GM18520 (cell line): ENCODE results near the gene VKORC1L1.
"Not testable (repeated sequence)": the region's sequence is repeated elsewhere in the genome, so short reads cannot be mapped to it uniquely, and the experiment has no call there.

Source experiments
- ATAC-seq: cut with Tn5 transposase; IDR thresholded peaks from one replicate; pipeline ENCODE4 v1.9.1; 2021; ENCODE audit not compliant: unreplicated experiment

VKORC1L1 gene

GRCh38 chr7:65975814-65976445, 103.1 kb downstream of the VKORC1L1 start:
- no peak for ATAC-seq

DNA sequence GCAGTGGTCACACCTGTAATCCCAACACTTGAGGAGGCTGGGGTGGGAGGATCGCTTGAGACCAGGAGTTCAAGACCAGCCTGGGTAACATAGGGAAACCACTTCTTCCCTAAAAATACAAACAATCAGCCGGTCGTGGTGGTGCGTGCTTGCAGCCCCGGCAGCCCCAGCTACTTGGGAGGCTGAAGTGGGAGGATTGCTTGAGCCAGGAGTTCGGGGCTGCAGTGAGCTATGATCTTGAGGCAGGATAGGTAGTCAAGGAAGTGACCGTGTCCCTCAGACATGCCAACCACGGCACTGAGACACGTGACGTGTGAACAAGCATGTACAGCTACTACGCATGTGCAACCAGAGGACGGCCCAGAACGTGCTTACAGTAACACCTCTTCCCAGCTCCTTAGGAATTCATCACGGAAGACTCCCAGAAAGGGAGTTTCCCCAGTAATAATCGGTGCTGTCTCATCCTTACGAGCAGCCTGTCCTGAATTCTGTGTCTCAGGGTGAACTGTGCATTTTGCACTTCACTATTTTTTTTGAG, 103.9 kb downstream of the VKORC1L1 start:
- no peak for ATAC-seq

- ATAC-seq: no peak
These were observed 106.2 kb downstream of the VKORC1L1 start for GRCh38 chr7:65978891-65979582.

DNA sequence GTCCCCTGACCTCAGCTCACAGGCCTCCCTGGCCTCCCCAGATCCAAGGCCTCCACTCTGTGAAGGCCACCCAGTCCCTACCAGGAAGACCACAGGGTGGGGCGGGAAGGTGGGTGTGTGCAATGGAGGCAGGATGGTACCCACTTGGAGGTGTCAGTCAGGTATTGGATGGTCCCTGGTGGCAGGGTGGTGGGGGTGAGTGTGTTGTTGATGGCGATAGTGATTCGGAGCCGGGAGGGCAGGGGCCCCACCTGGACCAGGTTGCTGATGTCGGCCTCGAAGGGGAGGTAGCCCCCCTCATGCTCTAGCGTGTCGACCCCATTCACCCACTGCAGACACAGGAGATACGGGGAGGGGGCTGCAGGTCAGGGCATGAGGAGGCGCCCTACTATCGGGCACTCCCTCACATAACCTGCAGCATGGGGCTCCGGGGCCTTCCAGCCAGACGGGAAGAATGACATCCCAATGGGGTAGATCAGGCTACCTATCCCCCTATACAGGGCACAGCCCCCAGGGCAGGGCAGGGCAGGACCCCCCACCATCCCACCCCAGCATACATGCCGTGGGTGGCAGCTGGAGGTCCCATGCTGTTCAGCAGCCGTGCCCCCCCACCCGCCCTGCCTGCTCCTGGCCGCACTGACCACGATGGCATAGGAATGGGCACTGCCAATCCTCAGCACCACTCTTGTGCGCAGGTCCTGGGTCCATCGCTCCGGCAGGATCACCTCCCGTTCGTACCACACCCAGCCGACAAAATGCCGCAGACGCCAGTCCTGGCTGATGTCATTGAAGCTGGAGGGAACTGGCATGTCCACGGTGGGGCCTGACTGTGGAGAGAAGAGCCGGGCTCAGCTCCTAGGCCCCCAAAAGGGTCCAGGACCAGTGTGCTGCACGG, 107.0 kb downstream of the VKORC1L1 start:
- ATAC-seq: no peak

GRCh38 chr7:65980478-65981250, 107.8 kb downstream of the VKORC1L1 start:
- peak; percentile 71 for ATAC-seq

DNA sequence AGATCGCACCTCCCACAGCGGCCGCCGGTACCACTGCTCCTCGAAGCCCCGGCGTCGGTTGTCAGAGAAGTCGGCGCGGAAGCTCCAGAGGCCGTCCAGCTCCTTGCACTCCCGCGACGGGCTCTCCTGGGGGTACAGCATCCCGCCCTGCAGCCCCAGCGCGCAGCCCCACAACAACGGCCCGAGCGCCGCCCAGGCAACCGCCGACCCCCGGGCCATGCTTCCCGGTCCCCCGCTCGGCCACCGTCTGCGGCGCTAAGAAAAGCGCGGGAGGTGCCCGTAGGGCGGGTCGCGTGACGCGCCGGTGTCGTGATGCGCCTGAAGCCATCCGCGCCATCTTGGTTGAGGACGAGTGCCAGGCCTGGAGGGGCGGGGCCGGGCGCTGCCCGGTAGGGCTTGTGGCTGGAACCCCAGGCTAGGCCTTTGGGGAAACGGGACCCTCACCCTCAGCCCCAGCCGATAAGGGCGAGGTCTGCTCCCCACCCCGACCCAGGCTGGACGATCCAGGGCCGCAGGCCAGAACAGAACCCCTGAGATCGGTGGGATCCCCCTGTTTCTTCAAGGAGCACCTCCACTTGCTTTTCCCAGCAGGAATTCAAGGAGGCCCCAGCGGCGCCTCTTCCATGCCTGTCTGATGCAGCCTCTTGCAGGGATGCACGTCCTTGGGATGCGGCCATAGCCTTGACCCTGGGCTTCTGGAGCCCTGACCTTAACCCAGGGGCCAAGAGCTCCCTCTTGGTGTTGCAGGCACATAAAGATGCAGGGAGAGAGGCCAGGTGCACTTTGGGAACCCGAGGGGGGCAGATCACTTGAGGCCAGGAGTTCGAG, 109.3 kb downstream of the VKORC1L1 start, which contains the start of gene GUSB:
TSS of gene GUSB (minus strand) at position 249 of the 828 bp plus-strand sequence. CDS start at position 219, 30 bp downstream.
- peak; percentile 73 for ATAC-seq

GRCh38 chr7:65983965-65984658, 111.2 kb downstream of the VKORC1L1 start:
- ATAC-seq: no peak

- ATAC-seq: no peak
These were observed 115.2 kb downstream of the VKORC1L1 start for GRCh38 chr7:65988084-65988483.

DNA sequence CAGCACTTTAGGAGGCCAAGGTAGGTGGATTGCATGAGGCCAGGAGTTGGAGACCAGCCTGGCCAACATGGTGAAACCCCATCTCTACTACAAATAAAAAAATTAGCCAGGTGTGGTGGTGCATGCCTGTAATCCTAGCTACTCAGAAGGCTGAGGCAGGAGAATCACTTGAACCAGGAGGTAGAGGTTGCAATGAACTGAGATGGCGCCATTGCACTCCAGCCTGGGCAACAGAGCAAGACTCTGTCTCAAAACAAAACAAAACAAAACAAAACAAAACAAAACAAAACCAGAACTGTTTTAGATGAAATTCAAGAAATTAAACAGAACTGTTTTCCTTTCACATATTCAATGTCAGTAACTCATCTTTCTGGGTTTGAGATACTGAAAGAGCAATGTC, 115.6 kb downstream of the VKORC1L1 start:
- ATAC-seq: not testable (repeated sequence)

DNA sequence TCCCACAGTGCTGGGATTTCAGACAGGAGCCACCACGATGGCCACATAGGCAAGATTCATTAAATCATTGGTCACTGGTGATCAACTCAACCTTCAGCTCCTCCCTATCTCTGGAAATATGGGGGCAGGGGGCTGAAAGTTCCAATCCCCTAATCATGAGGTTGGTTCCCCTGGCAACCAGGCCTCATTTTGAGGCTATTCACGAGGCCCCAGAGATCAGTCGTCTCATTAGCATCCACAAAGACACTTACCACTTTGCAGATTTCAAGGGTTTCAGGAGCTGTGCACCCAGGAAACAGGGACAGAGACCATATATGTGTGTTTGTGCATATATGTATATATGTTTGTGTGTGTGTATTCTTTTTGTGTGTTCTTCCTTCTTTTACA, 116.8 kb downstream of the VKORC1L1 start:
- ATAC-seq: no peak

DNA sequence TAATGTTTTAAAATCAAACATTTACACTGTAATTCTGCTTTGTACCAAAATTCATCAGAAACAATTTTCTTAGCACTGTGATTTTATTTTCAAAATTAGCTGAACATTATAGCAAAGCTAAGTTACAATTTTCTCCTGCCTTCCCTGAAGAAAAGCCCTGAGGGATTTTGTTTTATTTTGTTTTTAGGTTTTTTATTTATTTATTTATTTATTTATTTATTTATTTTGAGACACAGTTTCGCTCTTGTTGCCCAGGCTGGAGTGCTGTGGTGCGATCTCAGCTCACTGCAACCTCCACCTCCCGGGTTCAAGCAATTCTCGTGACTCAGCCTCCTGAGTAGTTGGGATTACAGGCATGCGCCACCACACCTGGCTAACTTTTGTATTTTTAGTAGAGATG, 119.0 kb downstream of the VKORC1L1 start:
- not testable (repeated sequence) for ATAC-seq

DNA sequence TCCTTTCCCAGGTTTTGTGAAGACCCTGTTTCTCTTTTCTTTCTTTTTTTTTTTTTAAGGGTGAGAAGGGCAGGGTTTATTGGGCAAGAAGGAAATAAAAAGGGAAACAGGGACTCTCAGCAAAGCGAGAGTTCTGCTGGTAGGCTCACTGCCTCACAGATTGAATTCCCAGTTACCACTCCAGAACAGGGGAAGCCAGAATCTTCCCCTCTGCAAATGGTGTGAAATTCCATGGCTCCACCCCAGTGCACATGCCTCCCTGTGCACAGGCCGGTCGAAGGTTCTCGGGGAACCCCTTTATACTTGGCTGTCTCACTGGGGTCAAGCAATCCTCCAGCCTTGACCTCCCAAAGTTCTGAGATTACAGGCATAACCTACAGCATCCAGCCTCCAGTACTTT, 119.7 kb downstream of the VKORC1L1 start:
- no peak for ATAC-seq

- ATAC-seq: not testable (repeated sequence)
These were observed 122.1 kb downstream of the VKORC1L1 start for GRCh38 chr7:65994984-65995383.

GRCh38 chr7:66000823-66001417, 128.0 kb downstream of the VKORC1L1 start:
- ATAC-seq: not testable (repeated sequence)

GRCh38 chr7:66005115-66005671, 132.3 kb downstream of the VKORC1L1 start:
- ATAC-seq: not testable (repeated sequence)

GRCh38 chr7:66007232-66007631, 134.4 kb downstream of the VKORC1L1 start:
- no peak for ATAC-seq
